PC-3 (cell line): ENCODE measurements around the gene SSR2.

Source experiments
- CTCF ChIP-seq: fragments of 300-600 bp; sonication (generic); conservative IDR thresholded peaks from 2 replicates; pipeline ENCODE4 v1.5.1; 2017; ENCODE audit warnings: antibody characterized with exemption, low read depth, mild to moderate bottlenecking, low read length
- EZH2phosphoT487 ChIP-seq: fragments of 300-600 bp; sonication (generic); IDR thresholded peaks from 2 replicates; pipeline ENCODE4 v1.6.1; 2018; ENCODE audit warnings: mild to moderate bottlenecking, antibody characterized with exemption, low read length, borderline replicate concordance

GRCh38 chr1:156048663-156049258 lies 28.0 kb upstream of the SSR2 start:
- TF ChIP-seq CTCF (no peak), EZH2phosphoT487 (no peak)
